Measurements from ENCODE around the gene MEA1. TPM values are rescaled to one million over a fixed set of nuclear protein-coding genes. Genes with fewer than 3 reads are reported as not detected.

MEA1 gene
- total and polyA plus RNA-seq, 2 of the 4 experiments (the other 2 are of a cell fraction): 116 to 126 TPM

DNA sequence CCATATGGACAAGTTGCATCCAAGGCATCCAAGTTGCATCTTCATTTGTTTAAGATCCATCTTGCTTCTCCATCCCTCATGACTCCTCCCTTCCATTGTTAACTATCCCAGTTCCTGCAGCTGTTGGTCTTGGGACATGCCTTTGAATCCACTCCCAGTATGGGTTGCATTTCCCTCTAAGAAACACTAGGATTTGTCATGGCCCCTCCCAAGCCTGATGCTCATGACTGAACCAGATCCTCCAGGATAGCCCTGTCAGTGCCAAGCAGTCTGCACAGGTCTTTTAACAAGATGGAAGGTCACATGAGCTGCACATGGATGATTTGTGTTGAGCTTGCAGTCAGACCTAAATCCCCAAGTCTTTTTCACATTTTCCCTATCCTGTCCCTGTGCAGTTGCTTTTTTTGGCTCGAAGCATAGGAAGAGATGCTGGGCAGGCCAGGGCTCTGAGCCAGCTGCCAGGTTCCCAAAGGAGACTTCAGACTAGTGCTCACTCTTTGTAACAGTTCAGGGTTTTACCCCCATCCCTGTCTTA is 25.2 kb downstream of the MEA1 start:
- no peak overlapping the region for H3K27ac ChIP-seq (ENCODE audit: insufficient read depth, low read length)
- ChIA-PET POLR2A (ENCODE audit: unreplicated experiment) (no interaction called here), CTCF (no interaction called here)
- H3K4ac ChIP-seq (ENCODE audit: low read depth, low read length): no peak overlapping the region
- H2BK20ac ChIP-seq (ENCODE audit: low read depth, low read length): no peak overlapping the region
- H3K9me3 ChIP-seq (ENCODE audit: control insufficient read depth, insufficient read depth, low read length): no peaks in the 10 kb centered on the region
- no peak overlapping the region for H2BK120ac ChIP-seq (ENCODE audit: low read depth, low read length)
- peaks cover 23% of the 10 kb centered on the region for H3K36me3 ChIP-seq (ENCODE audit: control insufficient read depth, insufficient read depth, low read length)
- H4K8ac ChIP-seq (ENCODE audit: low read depth in 2 of 2, low read length in 2 of 2): no peak overlapping the region
- no peaks in the 10 kb centered on the region for H3K27me3 ChIP-seq (ENCODE audit: control insufficient read depth, insufficient read depth, low read length)
- in situ Hi-C loops (cut with MboI; ENCODE audit: low sequenced_read_pairs): no loop called here
- no peak overlapping the region for H4K91ac ChIP-seq (ENCODE audit: insufficient read depth, low read depth, low read length)
- H2AFZ ChIP-seq (replicated peaks; ENCODE audit: low read length, poor library complexity): no peak overlapping the region
- peaks cover 30% of the 10 kb centered on the region for H4K20me1 ChIP-seq (ENCODE audit: insufficient read depth, low read length)
- H4K5ac ChIP-seq (ENCODE audit: low read depth, low read length): no peak overlapping the region
- no peak overlapping the region for H2BK5ac ChIP-seq (ENCODE audit: low read depth, low read length, poor library complexity, severe bottlenecking)
- peaks cover 3% of the 10 kb centered on the region; the same call in 1 of the 2 replicates for H3K4me1 ChIP-seq (ENCODE audit: control insufficient read depth, insufficient read depth, low read length)
- DNase-seq (peak; percentile 36), ATAC-seq (ENCODE audit: low read depth) (no peak)
- BruUV-seq (replicated peaks): no TSS peak
- H3K23ac ChIP-seq (ENCODE audit: low read depth, low read length): peak overlapping the region; percentile 45; the same call in 1 of the 2 replicates
- peaks cover 19% of the 10 kb centered on the region; the same call in 1 of the 2 replicates for H3K9me1 ChIP-seq (ENCODE audit: insufficient read depth, low read length)
- intact Hi-C loops (cut with micrococcal nuclease): no loop called here
- no peak overlapping the region for H3K18ac ChIP-seq (ENCODE audit: low read depth, low read length)
- WGBS, 2 experiments (ENCODE audit: extremely low coverage in 2 of 2, insufficient read length in 1 of 2): 100% methylated on average over 1 of the region's 1 CpG; no CpG with 5 or more reads in 1 of the 2 experiments
- H3K9ac ChIP-seq (ENCODE audit: low read depth, low read length): no peak overlapping the region
- no peak overlapping the region for H2AK9ac ChIP-seq (replicated peaks; ENCODE audit: low read depth, low read length, poor library complexity)
- H3K4me2 ChIP-seq (ENCODE audit: low read depth, low read length): no peak overlapping the region
- dilution Hi-C loops (cut with HindIII; ENCODE audit: low sequenced_read_pairs, unreplicated experiment): no loop called here
- no peak overlapping the region for H3K4me3 ChIP-seq (ENCODE audit: insufficient read depth, low read depth, low read length)
- no peak overlapping the region for H3K14ac ChIP-seq (replicated peaks; ENCODE audit: low read depth, low read length)
- no peak overlapping the region for H2AK5ac ChIP-seq (ENCODE audit: low read depth, low read length)
- H3K56ac ChIP-seq (ENCODE audit: extremely low read depth, insufficient read depth, low read length): no peak overlapping the region
- no peak overlapping the region for H2BK15ac ChIP-seq (ENCODE audit: low read depth, low read length)
- TF ChIP-seq CEBPB (IDR thresholded peaks at IDR 0.05; ENCODE audit: low read depth, low read length) (no peak), BHLHE40 (IDR thresholded peaks at IDR 0.05; ENCODE audit: low read depth, low read length) (no peak), RFX5 (IDR thresholded peaks at IDR 0.05; ENCODE audit: low read depth, low read length) (no peak), MAFK (IDR thresholded peaks at IDR 0.05; ENCODE audit: low read depth, low read length) (no peak), SMC3 (IDR thresholded peaks at IDR 0.05; ENCODE audit: low read depth, low read length) (no peak), POLR2A (IDR thresholded peaks at IDR 0.05; ENCODE audit: low read depth, low read length) (no peak), FOS (IDR thresholded peaks at IDR 0.05; ENCODE audit: low read depth, low read length) (no peak), RCOR1 (IDR thresholded peaks at IDR 0.05; ENCODE audit: insufficient replicate concordance, low read length) (no peak), NFE2L2 (IDR thresholded peaks at IDR 0.05; ENCODE audit: low read depth, low read length) (no peak), MXI1 (IDR thresholded peaks at IDR 0.05; ENCODE audit: borderline replicate concordance, low read depth, low read length) (no peak), RAD21 (IDR thresholded peaks at IDR 0.05; ENCODE audit: low read length) (no peak), CHD1 (IDR thresholded peaks at IDR 0.05; ENCODE audit: low read depth, low read length) (no peak), MAZ (IDR thresholded peaks at IDR 0.05; ENCODE audit: borderline replicate concordance, low read depth, low read length) (no peak)
- TF ChIP-seq, protein P1, sequence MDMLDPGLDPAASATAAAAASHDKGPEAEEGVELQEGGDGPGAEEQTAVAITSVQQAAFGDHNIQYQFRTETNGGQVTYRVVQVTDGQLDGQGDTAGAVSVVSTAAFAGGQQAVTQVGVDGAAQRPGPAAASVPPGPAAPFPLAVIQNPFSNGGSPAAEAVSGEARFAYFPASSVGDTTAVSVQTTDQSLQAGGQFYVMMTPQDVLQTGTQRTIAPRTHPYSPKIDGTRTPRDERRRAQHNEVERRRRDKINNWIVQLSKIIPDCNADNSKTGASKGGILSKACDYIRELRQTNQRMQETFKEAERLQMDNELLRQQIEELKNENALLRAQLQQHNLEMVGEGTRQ (IDR thresholded peaks at IDR 0.05; ENCODE audit: low read depth, low read length): no peak
- TF ChIP-seq, protein P2, sequence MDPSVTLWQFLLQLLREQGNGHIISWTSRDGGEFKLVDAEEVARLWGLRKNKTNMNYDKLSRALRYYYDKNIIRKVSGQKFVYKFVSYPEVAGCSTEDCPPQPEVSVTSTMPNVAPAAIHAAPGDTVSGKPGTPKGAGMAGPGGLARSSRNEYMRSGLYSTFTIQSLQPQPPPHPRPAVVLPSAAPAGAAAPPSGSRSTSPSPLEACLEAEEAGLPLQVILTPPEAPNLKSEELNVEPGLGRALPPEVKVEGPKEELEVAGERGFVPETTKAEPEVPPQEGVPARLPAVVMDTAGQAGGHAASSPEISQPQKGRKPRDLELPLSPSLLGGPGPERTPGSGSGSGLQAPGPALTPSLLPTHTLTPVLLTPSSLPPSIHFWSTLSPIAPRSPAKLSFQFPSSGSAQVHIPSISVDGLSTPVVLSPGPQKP (IDR thresholded peaks at IDR 0.05; ENCODE audit: borderline replicate concordance, low read depth, low read length): no peak
- TF ChIP-seq, protein P3, sequence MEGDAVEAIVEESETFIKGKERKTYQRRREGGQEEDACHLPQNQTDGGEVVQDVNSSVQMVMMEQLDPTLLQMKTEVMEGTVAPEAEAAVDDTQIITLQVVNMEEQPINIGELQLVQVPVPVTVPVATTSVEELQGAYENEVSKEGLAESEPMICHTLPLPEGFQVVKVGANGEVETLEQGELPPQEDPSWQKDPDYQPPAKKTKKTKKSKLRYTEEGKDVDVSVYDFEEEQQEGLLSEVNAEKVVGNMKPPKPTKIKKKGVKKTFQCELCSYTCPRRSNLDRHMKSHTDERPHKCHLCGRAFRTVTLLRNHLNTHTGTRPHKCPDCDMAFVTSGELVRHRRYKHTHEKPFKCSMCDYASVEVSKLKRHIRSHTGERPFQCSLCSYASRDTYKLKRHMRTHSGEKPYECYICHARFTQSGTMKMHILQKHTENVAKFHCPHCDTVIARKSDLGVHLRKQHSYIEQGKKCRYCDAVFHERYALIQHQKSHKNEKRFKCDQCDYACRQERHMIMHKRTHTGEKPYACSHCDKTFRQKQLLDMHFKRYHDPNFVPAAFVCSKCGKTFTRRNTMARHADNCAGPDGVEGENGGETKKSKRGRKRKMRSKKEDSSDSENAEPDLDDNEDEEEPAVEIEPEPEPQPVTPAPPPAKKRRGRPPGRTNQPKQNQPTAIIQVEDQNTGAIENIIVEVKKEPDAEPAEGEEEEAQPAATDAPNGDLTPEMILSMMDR (conservative IDR thresholded peaks at IDR 0.05; ENCODE audit: low read depth, low read length): no peak
- H3K79me1 ChIP-seq (ENCODE audit: low read depth in 1 of 2, low read length in 2 of 2): peaks cover 56 to 65% of the 10 kb centered on the region in 2 experiments

Data from IMR-90 (cell line).